H1 (cell line): Measurements from ENCODE around the gene KIDINS220.

Source experiments
- CBX5 ChIP-seq: fragments of 300-800, 300-1000 bp; sonication (generic); IDR thresholded peaks from 2 replicates; pipeline ENCODE4 v1.7.1; 2016; ENCODE audit warnings: antibody characterized with exemption, low read length, low read depth
- CTCF ChIP-seq, 3 experiments: IDR thresholded peaks; 1 replicate in 2 of 3; 2 replicates in 1 of 3; pipeline versions ENCODE4 v1.5.1 to v1.6.1; 2011; ENCODE audit warnings: low read length in 3 of 3, mild to moderate bottlenecking in 3 of 3, inconsistent platforms in 2 of 3, low read depth in 1 of 3, moderate library complexity in 1 of 3; ENCODE audit not compliant: insufficient read depth in 1 of 3; ENCODE audit errors: control extremely low read depth in 1 of 3
- EZH2 ChIP-seq: fragments of 200-600 bp; sonication (generic); IDR thresholded peaks from 2 replicates; pipeline ENCODE4 v1.7.1; 2012; ENCODE audit warnings: low read depth, mild to moderate bottlenecking, moderate library complexity, low read length, inconsistent platforms; ENCODE audit not compliant: severe bottlenecking
- FOSL1 ChIP-seq: IDR thresholded peaks from 2 replicates; pipeline ENCODE4 v1.6.1; 2011; ENCODE audit warnings: mild to moderate bottlenecking, low read depth, low read length, moderate library complexity; ENCODE audit not compliant: insufficient read depth
- GTF2F1 ChIP-seq: IDR thresholded peaks from 2 replicates; pipeline ENCODE4 v1.6.1; 2012; ENCODE audit warnings: low read depth, low read length, improper control_type of control experiment, borderline replicate concordance
- POLR2AphosphoS5 ChIP-seq: IDR thresholded peaks from 2 replicates; pipeline ENCODE4 v1.6.1; 2011; ENCODE audit warnings: low read depth, low read length
- RBBP5 ChIP-seq: IDR thresholded peaks from 2 replicates; pipeline ENCODE4 v1.7.1; 2012; ENCODE audit warnings: low read depth, mild to moderate bottlenecking, inconsistent platforms, low read length, moderate library complexity, borderline replicate concordance
- TCF12 ChIP-seq: IDR thresholded peaks from 2 replicates; pipeline ENCODE4 v1.6.1; 2011; ENCODE audit warnings: low read depth, mild to moderate bottlenecking, low read length
- YY1 ChIP-seq: IDR thresholded peaks from 2 replicates; pipeline ENCODE4 v1.6.1; 2011; ENCODE audit warnings: low read depth, mild to moderate bottlenecking, low read length

DNA sequence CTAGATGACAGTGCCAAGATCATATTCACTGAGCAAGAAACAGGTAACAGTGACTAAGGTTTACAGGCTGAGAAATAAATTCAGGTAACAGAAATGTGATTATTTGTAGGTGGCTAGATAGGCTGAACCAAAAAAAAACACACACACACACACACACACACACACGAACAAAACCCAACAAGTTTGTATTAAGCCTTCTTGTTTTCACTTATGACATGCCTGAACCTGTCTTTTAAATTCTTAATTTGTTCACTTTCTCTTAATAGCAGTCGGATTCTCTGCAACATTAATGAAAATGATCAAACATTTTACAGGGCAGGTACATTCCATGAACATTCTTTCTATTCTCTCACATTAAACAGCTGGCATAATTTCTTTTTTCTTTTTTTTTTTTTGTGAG lies 18.8 kb upstream of the KIDINS220 start:
- TF ChIP-seq CTCF (IDR thresholded peaks at IDR 0.05; ENCODE audit: control extremely low read depth in 1 of 3, insufficient read depth in 1 of 3, low read depth in 1 of 3, low read length in 3 of 3) (no peak), POLR2AphosphoS5 (no peak), YY1 (no peak), EZH2 (no peak), TCF12 (no peak), CBX5 (no peak), GTF2F1 (no peak), RBBP5 (no peak), FOSL1 (no peak)
